ENCODE measurements around the gene PTPRO.

PTPRO gene

DNA sequence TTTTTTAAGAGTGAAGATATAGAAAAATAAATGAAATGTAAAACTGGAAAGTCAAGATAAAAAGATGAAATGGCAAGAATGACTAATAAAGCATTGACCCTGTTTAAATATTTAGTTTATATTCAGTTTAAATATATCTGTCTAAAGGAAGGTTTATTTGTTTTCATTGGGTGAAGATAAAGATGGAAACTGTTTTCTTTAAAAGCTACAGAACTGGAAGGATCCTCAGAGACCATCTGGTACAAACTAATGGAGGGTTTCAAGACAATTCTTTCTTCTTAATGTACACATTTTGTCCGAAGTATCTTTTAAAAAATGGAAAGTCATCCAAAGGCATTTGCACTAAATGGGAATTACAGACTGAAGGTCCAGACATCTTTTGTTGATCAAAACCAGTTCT lies 324.3 kb downstream of the PTPRO start:
- no peak for DNase-seq (ENCODE audit: low read depth)
